ENCODE measurements around the gene BTC.
A peak's percentile ranks its signal among the peaks of the same experiment; 100 is the strongest.

The BTC gene

DNA sequence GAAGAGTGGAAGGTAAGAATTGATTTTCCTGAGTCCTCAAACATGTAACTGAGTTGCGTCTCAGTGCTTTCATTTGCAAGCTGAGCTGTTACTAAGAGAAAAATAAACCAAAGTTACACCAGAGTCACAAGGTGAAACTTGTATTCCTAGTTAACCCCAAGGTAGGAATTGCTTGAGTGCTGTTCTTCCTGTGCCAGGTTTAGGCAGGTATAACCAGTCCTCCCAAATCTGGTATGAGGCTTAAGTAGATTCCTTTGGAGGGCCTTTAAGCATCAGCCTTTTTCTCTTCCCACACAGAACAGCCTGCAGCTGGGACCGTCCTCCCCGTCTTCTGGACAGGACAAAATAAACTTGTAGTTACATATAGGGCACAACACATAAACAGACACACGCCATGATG is 2.3 kb upstream of the BTC start:
- peaks cover 11% of the 10 kb centered on the region for H3K4me1 Mint-ChIP-seq
- H3K4me3 Mint-ChIP-seq: no peak overlapping the region
- H3K9me3 Mint-ChIP-seq: no peaks in the 10 kb centered on the region
- H3K36me3 Mint-ChIP-seq (ENCODE audit: low read depth): no peaks in the 10 kb centered on the region
- no peak overlapping the region for H3K27ac Mint-ChIP-seq
- TF ChIP-seq, protein P1, sequence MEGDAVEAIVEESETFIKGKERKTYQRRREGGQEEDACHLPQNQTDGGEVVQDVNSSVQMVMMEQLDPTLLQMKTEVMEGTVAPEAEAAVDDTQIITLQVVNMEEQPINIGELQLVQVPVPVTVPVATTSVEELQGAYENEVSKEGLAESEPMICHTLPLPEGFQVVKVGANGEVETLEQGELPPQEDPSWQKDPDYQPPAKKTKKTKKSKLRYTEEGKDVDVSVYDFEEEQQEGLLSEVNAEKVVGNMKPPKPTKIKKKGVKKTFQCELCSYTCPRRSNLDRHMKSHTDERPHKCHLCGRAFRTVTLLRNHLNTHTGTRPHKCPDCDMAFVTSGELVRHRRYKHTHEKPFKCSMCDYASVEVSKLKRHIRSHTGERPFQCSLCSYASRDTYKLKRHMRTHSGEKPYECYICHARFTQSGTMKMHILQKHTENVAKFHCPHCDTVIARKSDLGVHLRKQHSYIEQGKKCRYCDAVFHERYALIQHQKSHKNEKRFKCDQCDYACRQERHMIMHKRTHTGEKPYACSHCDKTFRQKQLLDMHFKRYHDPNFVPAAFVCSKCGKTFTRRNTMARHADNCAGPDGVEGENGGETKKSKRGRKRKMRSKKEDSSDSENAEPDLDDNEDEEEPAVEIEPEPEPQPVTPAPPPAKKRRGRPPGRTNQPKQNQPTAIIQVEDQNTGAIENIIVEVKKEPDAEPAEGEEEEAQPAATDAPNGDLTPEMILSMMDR (IDR thresholded peaks at IDR 0.05): no peak
- no peak for DNase-seq
- H3K27me3 Mint-ChIP-seq (ENCODE audit: low read depth, poor library complexity): peaks cover 65% of the 10 kb centered on the region

DNA sequence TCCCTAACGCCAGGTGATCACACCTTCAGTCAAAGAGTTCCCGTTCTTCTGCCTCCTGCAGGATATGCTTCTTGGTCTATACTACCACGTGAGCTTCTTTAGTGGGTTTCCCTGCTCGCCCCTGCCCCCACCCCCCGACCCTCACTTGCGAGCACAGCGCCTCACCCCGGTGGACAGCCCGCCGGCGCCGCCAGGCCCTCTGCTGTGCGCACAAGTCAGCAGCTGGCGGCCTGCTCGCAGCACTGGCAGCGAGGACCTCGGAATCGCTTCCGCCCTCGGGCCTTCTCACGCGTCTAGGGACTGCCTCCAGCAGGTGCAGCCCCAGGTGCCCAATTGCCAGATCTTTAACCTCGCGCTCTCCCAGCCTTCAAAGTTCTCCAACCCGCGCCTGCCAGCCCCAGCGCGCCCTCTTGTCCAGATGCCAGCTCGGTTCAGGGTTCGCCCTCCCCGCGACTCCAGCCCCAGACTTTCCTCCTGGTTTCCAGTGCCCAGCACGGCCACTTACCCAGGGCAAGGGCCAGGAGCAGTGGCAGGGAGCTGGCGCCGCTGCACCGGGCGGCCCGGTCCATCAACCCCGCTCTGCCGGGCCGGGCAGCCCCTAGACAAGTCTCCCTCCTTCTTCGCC is 454 bp downstream of the BTC start:
- no peak overlapping the region for H3K27ac Mint-ChIP-seq
- DNase-seq: peak; percentile 68
- TF ChIP-seq, protein P1 (IDR thresholded peaks at IDR 0.05): peak; percentile 31
- no peaks in the 10 kb centered on the region for H3K36me3 Mint-ChIP-seq (ENCODE audit: low read depth)
- peak overlapping the region; percentile 85 for H3K4me3 Mint-ChIP-seq
- H3K4me1 Mint-ChIP-seq: peaks cover 11% of the 10 kb centered on the region
- no peaks in the 10 kb centered on the region for H3K9me3 Mint-ChIP-seq
- H3K27me3 Mint-ChIP-seq (ENCODE audit: low read depth, poor library complexity): peaks cover 72% of the 10 kb centered on the region

DNA sequence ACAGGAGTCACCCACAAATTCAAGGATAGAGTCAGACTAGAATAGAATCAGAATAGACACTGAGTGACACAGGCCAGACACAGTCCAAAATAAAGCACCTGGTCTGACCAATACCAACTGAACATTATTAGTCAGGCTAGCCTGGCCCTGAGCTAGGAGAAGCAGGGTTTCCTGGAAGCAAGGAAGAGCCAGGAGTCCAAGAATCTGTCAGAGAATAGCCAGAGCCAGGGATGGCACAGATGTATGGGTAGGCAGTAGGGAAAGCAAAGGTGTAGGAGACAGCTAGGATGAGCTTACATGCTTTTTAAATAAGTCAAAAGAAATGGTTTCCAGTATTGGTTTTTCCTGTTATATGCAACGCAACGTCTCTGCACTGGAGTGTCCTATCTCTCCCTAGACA is 3.7 kb downstream of the BTC start:
- Mint-ChIP-seq H3K36me3 (ENCODE audit: low read depth) (no peaks in the 10 kb centered on the region), H3K9me3 (no peaks in the 10 kb centered on the region), H3K27ac (no peak overlapping the region), H3K4me1 (peaks cover 11% of the 10 kb centered on the region), H3K4me3 (no peak overlapping the region), H3K27me3 (ENCODE audit: low read depth, poor library complexity) (peaks cover 49% of the 10 kb centered on the region)
- TF ChIP-seq, protein P1 (IDR thresholded peaks at IDR 0.05): no peak
- no peak for DNase-seq

DNA sequence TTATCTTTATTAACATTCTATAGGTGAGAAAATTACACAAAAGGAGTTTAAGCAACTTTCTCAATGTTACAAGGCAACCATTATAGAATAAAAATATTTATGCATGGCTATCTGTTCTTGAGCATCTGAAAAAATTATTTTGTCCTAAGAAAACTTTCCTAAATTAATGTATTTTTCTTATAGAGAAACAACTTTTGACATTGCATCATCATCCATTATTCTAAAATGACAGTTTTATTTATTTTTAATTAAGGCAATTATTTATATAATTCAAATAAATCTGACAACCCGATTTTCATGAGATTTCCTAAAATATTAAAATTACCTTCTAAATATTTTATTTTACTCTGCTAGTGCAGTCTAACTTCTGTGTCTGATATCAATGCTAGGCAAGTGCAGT is 4.8 kb downstream of the BTC start:
- H3K4me1 Mint-ChIP-seq: peaks cover 11% of the 10 kb centered on the region
- H3K27me3 Mint-ChIP-seq (ENCODE audit: low read depth, poor library complexity): peaks cover 38% of the 10 kb centered on the region
- H3K9me3 Mint-ChIP-seq: no peaks in the 10 kb centered on the region
- no peaks in the 10 kb centered on the region for H3K36me3 Mint-ChIP-seq (ENCODE audit: low read depth)
- H3K4me3 Mint-ChIP-seq: no peak overlapping the region
- DNase-seq: no peak
- TF ChIP-seq, protein P1 (IDR thresholded peaks at IDR 0.05): no peak
- H3K27ac Mint-ChIP-seq: no peak overlapping the region

DNA sequence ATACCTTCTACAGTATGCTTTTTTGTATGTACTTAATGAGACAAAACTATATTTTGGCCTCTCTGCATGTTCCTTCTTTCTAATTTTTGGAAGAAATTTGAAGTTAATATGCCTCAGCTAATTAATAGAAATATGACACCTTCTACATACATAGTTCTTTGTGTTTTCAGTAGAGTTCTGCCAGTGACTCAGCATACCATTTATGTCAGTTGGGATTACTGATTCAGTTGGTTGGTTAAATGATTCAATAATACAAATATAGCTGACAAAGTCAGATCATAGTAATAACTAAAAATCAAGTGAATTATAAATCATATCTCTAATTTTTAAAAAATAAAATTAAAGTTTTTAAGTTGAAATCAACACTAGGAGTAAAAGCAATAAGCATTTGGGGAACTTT is 16.8 kb downstream of the BTC start:
- no peak for DNase-seq
- TF ChIP-seq, protein P1 (IDR thresholded peaks at IDR 0.05): no peak
- peaks cover 5% of the 10 kb centered on the region for H3K9me3 Mint-ChIP-seq
- H3K36me3 Mint-ChIP-seq (ENCODE audit: low read depth): no peaks in the 10 kb centered on the region
- no peak overlapping the region for H3K4me3 Mint-ChIP-seq
- H3K27ac Mint-ChIP-seq: no peak overlapping the region
- H3K27me3 Mint-ChIP-seq (ENCODE audit: low read depth, poor library complexity): peaks cover 11% of the 10 kb centered on the region
- H3K4me1 Mint-ChIP-seq: peaks cover 4% of the 10 kb centered on the region

DNA sequence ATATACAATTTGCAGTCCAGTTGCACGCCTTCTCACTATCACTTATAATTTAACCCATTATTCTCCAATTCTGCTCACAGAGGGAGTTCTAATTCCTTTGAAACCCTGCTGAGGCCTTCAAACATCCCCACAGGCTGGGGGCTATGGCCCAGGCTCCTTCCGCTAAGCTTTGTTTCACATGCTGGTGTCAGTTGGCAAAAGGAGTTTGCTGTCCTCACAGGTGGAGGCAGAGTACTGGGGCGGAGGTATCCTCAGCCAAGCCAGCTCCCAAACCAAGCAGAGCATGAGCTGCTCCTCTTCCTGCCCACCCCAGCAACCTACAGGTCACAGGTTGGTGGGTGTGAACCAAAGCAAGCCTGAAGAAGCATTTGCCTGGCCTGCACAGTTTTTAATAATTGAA is 21.5 kb downstream of the BTC start:
- TF ChIP-seq, protein P1 (IDR thresholded peaks at IDR 0.05): no peak

More for the DNA sequence above, 21.5 kb downstream of the BTC start:
- peaks cover 10% of the 10 kb centered on the region for H3K27me3 Mint-ChIP-seq (ENCODE audit: low read depth, poor library complexity)
- DNase-seq: no peak
- no peaks in the 10 kb centered on the region for H3K9me3 Mint-ChIP-seq
- peaks cover 4% of the 10 kb centered on the region for H3K4me1 Mint-ChIP-seq
- H3K4me3 Mint-ChIP-seq: no peak overlapping the region
- H3K27ac Mint-ChIP-seq: no peak overlapping the region
- H3K36me3 Mint-ChIP-seq (ENCODE audit: low read depth): no peaks in the 10 kb centered on the region
